Naive B cell (primary cell): ENCODE results near the gene HHAT. TPM values are rescaled to one million over a fixed set of nuclear protein-coding genes. Genes with fewer than 3 reads are reported as not detected.
"Not testable (repeated sequence)": the region's sequence is repeated elsewhere in the genome, so short reads cannot be mapped to it uniquely, and the experiment has no call there.

Source experiments
- ATAC-seq, 2 donors: fragments of 150-1000 bp; cut with Tn5 transposase; 2 replicates each; pipeline ENCODE4 v1.10.0; 2021; ENCODE audit warnings: low read depth in 2 of 2, mild to moderate bottlenecking in 2 of 2, moderate library complexity in 2 of 2
- DNase-seq: peaks from one replicate; pipeline ENCODE4 v3.0.0; 2022
- H3K27ac Mint-ChIP-seq, 6 donors: one replicate each; pipeline ENCODE4 v1.8.0; 2020 to 2022; ENCODE audit warnings: mild to moderate bottlenecking in 6 of 6, mixed read lengths in 6 of 6, moderate library complexity in 5 of 6, inconsistent platforms in 2 of 6
- H3K27me3 Mint-ChIP-seq, 3 donors: one replicate each; pipeline ENCODE4 v1.8.0; 2021 to 2022; ENCODE audit warnings: mixed read lengths in 3 of 3, mild to moderate bottlenecking in 1 of 3
- H3K36me3 Mint-ChIP-seq, 2 donors: one replicate each; pipeline ENCODE4 v1.8.0; 2020 to 2022; ENCODE audit warnings: mixed read lengths in 2 of 2, inconsistent platforms in 1 of 2, mild to moderate bottlenecking in 1 of 2
- H3K4me1 Mint-ChIP-seq, 3 donors: one replicate each; pipeline ENCODE4 v1.8.0; 2020 to 2022; ENCODE audit warnings: mixed read lengths in 3 of 3, inconsistent platforms in 1 of 3, mild to moderate bottlenecking in 1 of 3, moderate library complexity in 1 of 3
- H3K4me3 Mint-ChIP-seq, 8 donors: one replicate each; pipeline ENCODE4 v1.8.0; 2020 to 2022; ENCODE audit warnings: mild to moderate bottlenecking in 8 of 8, mixed read lengths in 8 of 8, moderate library complexity in 8 of 8, inconsistent platforms in 2 of 8
- H3K9me3 Mint-ChIP-seq, 7 donors: one replicate each; pipeline ENCODE4 v1.8.0; 2020 to 2022; ENCODE audit warnings: mixed read lengths in 7 of 7, mild to moderate bottlenecking in 5 of 7, inconsistent platforms in 2 of 7, moderate library complexity in 1 of 7
- polyA plus RNA-seq, 6 donors: library from polyadenylated mRNA; unstranded; fragments of 300-500 nt; fragmentation: Illumina TruSeq; gene quantifications; one replicate each; pipeline ENCODE4 v1.2.3, GENCODE V29; 2021; ENCODE audit warnings: low read depth in 6 of 6

Gene HHAT
- polyA plus RNA-seq, 6 donors from 2014 or later, result 0.69 to 2.8 (median 1.6) TPM; not detected in 1

GRCh38 chr1:210647406-210648333 lies 319.0 kb downstream of the HHAT start:
- DNase-seq, result no peak
- H3K27me3 Mint-ChIP-seq, result no peaks in the 10 kb centered on the region
- H3K4me1 Mint-ChIP-seq, result no peaks in the 10 kb centered on the region
- H3K36me3 Mint-ChIP-seq, result no peaks in the 10 kb centered on the region
- H3K4me3 Mint-ChIP-seq, result no peak overlapping the region
- ATAC-seq, result no peak
- peak overlapping the region in 2 of 6 donors; percentile 11 to 41 for H3K27ac Mint-ChIP-seq
- H3K9me3 Mint-ChIP-seq, result no peaks in the 10 kb centered on the region

GRCh38 chr1:210648588-210649269 lies 320.0 kb downstream of the HHAT start:
- DNase-seq (no peak), ATAC-seq (no peak)
- H3K27me3 Mint-ChIP-seq, result no peaks in the 10 kb centered on the region
- no peak overlapping the region for H3K27ac Mint-ChIP-seq
- peaks cover 0 to under 1% (median 0%) of the 10 kb centered on the region in 7 donors for H3K9me3 Mint-ChIP-seq
- no peaks in the 10 kb centered on the region for H3K4me1 Mint-ChIP-seq
- H3K4me3 Mint-ChIP-seq, result no peak overlapping the region
- no peaks in the 10 kb centered on the region for H3K36me3 Mint-ChIP-seq

- no peak overlapping the region for H3K4me3 Mint-ChIP-seq
- peaks cover 0 to 3% (median 0%) of the 10 kb centered on the region in 7 donors for H3K9me3 Mint-ChIP-seq
- H3K27me3 Mint-ChIP-seq, result no peaks in the 10 kb centered on the region
- H3K27ac Mint-ChIP-seq, result no peak overlapping the region
- no peak for DNase-seq
- H3K4me1 Mint-ChIP-seq, result no peaks in the 10 kb centered on the region
- H3K36me3 Mint-ChIP-seq, result no peaks in the 10 kb centered on the region
- ATAC-seq, result no peak
These were observed 321.7 kb downstream of the HHAT start for GRCh38 chr1:210650403-210650802.

GRCh38 chr1:210652329-210652954 lies 323.7 kb downstream of the HHAT start:
- Mint-ChIP-seq H3K9me3 (peaks cover 0 to 3% (median 0%) of the 10 kb centered on the region in 7 donors), H3K4me1 (no peaks in the 10 kb centered on the region), H3K27ac (no peak overlapping the region), H3K4me3 (no peak overlapping the region), H3K27me3 (no peaks in the 10 kb centered on the region), H3K36me3 (no peaks in the 10 kb centered on the region)
- DNase-seq, result no peak
- no peak for ATAC-seq

- H3K4me3 Mint-ChIP-seq, result no peak overlapping the region
- DNase-seq, result no peak
- ATAC-seq, result no peak
These were observed 325.1 kb downstream of the HHAT start for GRCh38 chr1:210653771-210654170.

GRCh38 chr1:210654176-210654981 lies 325.7 kb downstream of the HHAT start:
- no peak for ATAC-seq
- Mint-ChIP-seq H3K9me3 (peaks cover 0 to 3% (median 0%) of the 10 kb centered on the region in 7 donors), H3K4me1 (no peaks in the 10 kb centered on the region), H3K27ac (no peak overlapping the region), H3K36me3 (no peaks in the 10 kb centered on the region), H3K4me3 (no peak overlapping the region), H3K27me3 (no peaks in the 10 kb centered on the region)
- DNase-seq, result no peak

More at GRCh38 chr1:210653771-210654170, 325.1 kb downstream of the HHAT start:
- Mint-ChIP-seq H3K4me1 (no peaks in the 10 kb centered on the region), H3K27me3 (no peaks in the 10 kb centered on the region), H3K9me3 (peaks cover 0 to 3% (median 0%) of the 10 kb centered on the region in 7 donors), H3K36me3 (no peaks in the 10 kb centered on the region), H3K27ac (no peak overlapping the region)

GRCh38 chr1:210655511-210655910 lies 326.8 kb downstream of the HHAT start:
- H3K27ac Mint-ChIP-seq, result no peak overlapping the region
- H3K4me1 Mint-ChIP-seq, result no peaks in the 10 kb centered on the region
- DNase-seq (no peak), ATAC-seq (no peak)
- H3K4me3 Mint-ChIP-seq, result no peak overlapping the region
- H3K27me3 Mint-ChIP-seq, result no peaks in the 10 kb centered on the region
- peaks cover 0 to 6% (median 0%) of the 10 kb centered on the region in 7 donors for H3K9me3 Mint-ChIP-seq
- no peaks in the 10 kb centered on the region for H3K36me3 Mint-ChIP-seq

GRCh38 chr1:210657806-210658205 lies 329.1 kb downstream of the HHAT start:
- no peaks in the 10 kb centered on the region for H3K36me3 Mint-ChIP-seq
- ATAC-seq, result no peak
- H3K9me3 Mint-ChIP-seq, result peaks cover 0 to 7% (median 4%) of the 10 kb centered on the region in 7 donors
- H3K27ac Mint-ChIP-seq, result no peak overlapping the region
- H3K4me1 Mint-ChIP-seq, result peaks cover 0 to 1% (median 0%) of the 10 kb centered on the region in 3 donors
- no peak for DNase-seq
- no peaks in the 10 kb centered on the region for H3K27me3 Mint-ChIP-seq
- no peak overlapping the region for H3K4me3 Mint-ChIP-seq

- not testable (repeated sequence) for H3K27me3 Mint-ChIP-seq, H3K36me3 Mint-ChIP-seq, H3K4me1 Mint-ChIP-seq, DNase-seq, H3K4me3 Mint-ChIP-seq, H3K27ac Mint-ChIP-seq, H3K9me3 Mint-ChIP-seq, ATAC-seq
These were observed 332.8 kb downstream of the HHAT start for GRCh38 chr1:210661520-210661919.

GRCh38 chr1:210662291-210663050 lies 333.8 kb downstream of the HHAT start:
- peaks cover 0 to 4% (median 3%) of the 10 kb centered on the region in 7 donors for H3K9me3 Mint-ChIP-seq
- DNase-seq (no peak), ATAC-seq (no peak)
- peaks cover 6 to 9% (median 9%) of the 10 kb centered on the region in 3 donors for H3K4me1 Mint-ChIP-seq
- no peaks in the 10 kb centered on the region for H3K36me3 Mint-ChIP-seq
- peak overlapping the region in 3 of 6 donors; percentile 14 to 66 (median 47) for H3K27ac Mint-ChIP-seq
- no peak overlapping the region for H3K4me3 Mint-ChIP-seq
- H3K27me3 Mint-ChIP-seq, result no peaks in the 10 kb centered on the region

GRCh38 chr1:210663730-210664573 lies 335.2 kb downstream of the HHAT start:
- Mint-ChIP-seq H3K27me3 (no peaks in the 10 kb centered on the region), H3K27ac (no peak overlapping the region), H3K36me3 (no peaks in the 10 kb centered on the region), H3K4me3 (no peak overlapping the region), H3K4me1 (peaks cover 6 to 9% (median 9%) of the 10 kb centered on the region in 3 donors), H3K9me3 (peaks cover 0 to 9% (median 3%) of the 10 kb centered on the region in 7 donors)
- DNase-seq, result no peak
- ATAC-seq, result no peak

GRCh38 chr1:210669951-210670350 lies 341.2 kb downstream of the HHAT start:
- no peaks in the 10 kb centered on the region for H3K4me1 Mint-ChIP-seq
- H3K27ac Mint-ChIP-seq, result no peak overlapping the region
- ATAC-seq, result no peak
- H3K4me3 Mint-ChIP-seq, result no peak overlapping the region
- DNase-seq, result no peak
- H3K9me3 Mint-ChIP-seq, result peaks cover 0 to 5% (median 0%) of the 10 kb centered on the region in 7 donors
- peaks cover 0 to 4% of the 10 kb centered on the region in 2 donors for H3K36me3 Mint-ChIP-seq
- H3K27me3 Mint-ChIP-seq, result no peaks in the 10 kb centered on the region
